NCI-H146 treated with DMSO at 0.1 percent for 48 hours (cell line): Measurements from ENCODE around the gene CCDC82.
"Not testable (repeated sequence)": the region's sequence is repeated elsewhere in the genome, so short reads cannot be mapped to it uniquely, and the experiment has no call there.

Experiments
- DNase-seq: peaks from one replicate; lab custom pipeline; 2025; ENCODE audit not compliant: unreplicated experiment; lab: John Stamatoyannopoulos, UW

CCDC82 gene

DNA sequence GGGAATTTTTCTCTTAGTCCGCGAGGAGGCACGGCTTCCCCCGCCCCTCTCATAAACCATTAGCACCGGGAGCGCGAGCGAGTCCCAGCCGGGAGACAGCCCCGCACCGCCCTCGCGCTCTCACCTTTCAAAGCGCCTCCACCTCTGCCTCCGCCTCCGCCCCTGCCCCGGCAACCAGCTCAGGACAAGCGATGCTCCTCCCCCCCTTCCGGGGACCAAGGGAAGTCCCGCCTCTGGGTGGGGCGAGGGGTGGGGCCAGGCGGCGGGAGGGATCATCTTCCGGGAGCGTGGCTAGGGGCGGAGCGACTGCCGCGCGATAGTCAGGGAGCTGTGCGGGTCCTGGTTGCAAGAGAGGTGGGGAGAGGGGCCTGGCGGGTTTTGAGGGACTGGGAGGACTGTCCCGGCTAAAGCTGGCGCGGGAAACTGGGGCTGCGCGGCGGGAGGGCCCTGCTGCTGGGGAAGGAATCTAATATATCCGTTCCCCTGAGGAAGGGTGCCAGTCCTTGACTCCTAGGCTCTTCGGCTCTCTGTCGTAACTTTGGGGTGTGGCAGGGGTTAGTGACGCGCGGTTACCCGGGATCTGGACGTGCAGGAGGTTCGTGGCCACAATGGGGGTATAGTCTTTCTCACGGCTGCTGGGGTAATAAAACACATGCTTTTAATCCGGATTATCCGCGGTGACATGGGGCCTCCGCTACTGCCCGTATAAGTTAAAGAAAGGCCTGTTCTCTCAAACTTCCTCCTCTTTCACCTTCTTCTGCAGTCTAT, at the start of gene CCDC82, which contains the start of gene JRKL:
Gene CCDC82, minus strand, starts transcription at position 193 of the 768 bp plus-strand sequence. CDS start 5,165 bp downstream, outside the sequence.
Gene JRKL, plus strand, starts transcription at position 294 of the 768 bp plus-strand sequence. CDS start 637 bp downstream, outside the sequence.
- peak; percentile 86 for DNase-seq

GRCh38 chr11:96432654-96433053, 42.9 kb upstream of the CCDC82 start:
- DNase-seq, result not testable (repeated sequence)

- no peak for DNase-seq
Measured at GRCh38 chr11:96430668-96431067, 41.0 kb upstream of the CCDC82 start.

- DNase-seq, result no peak
Measured at GRCh38 chr11:96424693-96425092, 35.0 kb upstream of the CCDC82 start.

DNA sequence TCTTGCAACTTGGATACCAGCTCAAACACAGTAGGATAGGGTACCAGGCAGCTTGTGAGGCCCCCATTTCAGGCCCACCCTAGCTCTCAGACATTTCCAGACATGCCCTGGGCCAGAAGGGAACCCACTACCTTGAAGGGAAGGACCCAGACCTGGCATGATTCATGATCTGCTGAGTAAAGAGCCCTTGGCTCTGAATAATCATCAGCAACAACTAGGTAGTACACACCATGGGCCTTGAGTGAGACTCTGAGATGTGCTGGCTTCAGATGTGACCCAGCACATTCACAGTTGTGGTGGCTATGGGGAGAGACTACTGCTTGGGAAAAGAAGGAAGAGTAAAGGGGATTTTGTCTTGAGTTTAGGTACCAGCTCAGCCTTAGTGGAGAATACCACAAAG, 23.7 kb upstream of the CCDC82 start:
- DNase-seq, result no peak

DNA sequence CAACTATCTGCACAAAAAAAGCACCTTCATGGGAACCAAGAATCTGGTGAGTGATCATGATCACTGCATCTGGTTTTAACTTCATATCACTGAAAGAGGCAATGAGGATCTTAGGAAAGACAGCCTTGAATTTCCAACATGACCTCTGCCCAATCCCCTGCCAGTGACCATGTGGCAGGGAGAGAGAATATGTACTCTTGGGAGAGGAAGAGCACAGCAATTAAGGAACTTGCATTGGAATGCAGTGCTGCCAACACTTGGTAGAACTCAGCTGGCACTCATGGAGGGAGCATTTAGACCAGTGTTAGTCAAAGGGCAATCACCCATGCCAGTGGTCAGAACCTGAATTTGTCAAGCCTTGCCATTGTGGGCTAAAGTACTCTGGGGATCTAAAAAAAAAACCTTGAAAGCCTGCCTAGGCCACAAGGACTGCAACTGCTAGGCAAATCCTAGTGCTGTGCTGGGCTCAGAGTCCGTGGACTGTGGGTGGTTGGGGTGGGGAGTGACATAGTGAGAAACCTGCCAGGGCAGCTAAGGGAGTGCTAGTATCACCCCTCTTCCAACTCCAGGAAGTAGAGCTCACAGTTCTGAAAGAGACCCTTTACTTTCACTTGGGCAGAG, 23.2 kb upstream of the CCDC82 start:
- no peak for DNase-seq

GRCh38 chr11:96411412-96411811, 21.7 kb upstream of the CCDC82 start:
- not testable (repeated sequence) for DNase-seq

GRCh38 chr11:96400697-96401096, 11.0 kb upstream of the CCDC82 start:
- DNase-seq, result no peak

DNA sequence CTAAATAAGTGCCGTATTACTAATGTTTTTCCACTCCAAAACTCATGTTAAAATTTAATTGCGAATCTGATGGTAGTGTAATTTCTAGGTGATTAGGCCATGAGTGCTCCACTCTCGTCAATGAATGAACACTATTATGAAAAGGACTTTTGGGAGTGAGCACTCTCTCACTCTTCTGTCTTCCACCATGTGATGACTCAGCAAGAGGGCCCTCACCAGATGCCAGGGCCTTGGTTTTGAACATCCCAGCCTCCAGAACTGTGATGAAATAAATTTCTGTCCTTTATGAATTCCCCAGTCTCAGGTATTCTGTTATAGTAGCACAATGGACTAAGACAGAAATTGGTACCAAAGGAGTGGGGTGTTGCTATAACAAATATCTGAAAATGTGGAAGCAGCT, 8.2 kb upstream of the CCDC82 start:
- DNase-seq, result no peak

GRCh38 chr11:96396637-96397036, 6.9 kb upstream of the CCDC82 start:
- DNase-seq, result no peak

- DNase-seq, result no peak
Measured at GRCh38 chr11:96394773-96395172, 5.1 kb upstream of the CCDC82 start.

DNA sequence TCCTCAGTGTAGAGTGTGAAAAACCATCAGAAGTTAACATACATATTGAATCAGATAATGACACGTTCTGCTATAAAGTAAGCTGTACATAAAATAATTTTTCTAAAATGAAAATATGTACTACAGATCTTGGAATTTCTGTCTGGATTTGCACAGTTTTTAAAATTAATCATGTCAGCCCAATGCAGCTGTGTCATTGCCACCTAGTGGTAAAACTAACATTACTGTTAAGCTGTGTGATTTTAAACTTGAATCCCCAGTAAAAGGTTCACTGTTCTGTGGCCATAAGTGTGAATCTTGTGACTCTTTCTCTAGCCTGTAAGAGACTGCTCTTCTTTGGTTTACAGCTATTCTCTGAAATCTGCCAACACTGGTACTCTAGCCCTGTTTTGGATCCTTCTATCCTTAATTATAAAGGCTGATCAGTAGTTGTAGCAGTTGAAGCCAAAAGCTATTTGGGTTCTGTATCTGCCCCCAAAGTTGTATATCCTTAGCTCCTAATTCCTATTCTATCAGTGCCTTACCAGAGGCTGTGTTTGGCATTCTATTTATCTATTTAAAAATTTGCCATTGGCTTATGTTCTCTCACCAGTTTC, 4.1 kb upstream of the CCDC82 start:
- DNase-seq, result peak; percentile 13

DNA sequence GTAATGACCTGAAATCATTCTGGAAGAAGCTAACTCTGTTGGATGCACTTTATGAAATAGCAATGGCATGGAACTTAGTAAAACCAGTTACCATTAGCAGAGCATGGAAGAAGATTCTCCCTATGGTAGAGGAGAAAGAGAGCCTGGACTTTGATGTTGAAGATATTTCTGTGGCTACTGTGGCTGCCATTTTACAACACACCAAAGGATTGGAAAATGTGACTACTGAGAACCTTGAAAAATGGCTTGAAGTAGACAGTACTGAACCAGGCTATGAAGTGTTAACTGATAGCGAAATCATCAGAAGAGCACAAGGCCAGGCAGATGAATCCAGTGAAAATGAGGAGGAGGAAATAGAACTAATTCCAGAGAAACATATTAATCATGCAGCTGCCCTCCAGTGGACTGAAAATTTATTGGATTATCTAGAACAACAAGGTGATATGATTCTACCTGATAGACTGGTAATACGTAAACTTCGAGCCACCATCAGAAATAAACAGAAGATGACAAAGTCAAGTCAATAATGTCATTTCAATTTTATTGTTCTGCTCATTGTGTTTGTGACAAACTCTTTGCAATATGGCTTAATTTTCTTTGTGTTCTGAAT, 2.1 kb upstream of the CCDC82 start:
- DNase-seq, result no peak

DNA sequence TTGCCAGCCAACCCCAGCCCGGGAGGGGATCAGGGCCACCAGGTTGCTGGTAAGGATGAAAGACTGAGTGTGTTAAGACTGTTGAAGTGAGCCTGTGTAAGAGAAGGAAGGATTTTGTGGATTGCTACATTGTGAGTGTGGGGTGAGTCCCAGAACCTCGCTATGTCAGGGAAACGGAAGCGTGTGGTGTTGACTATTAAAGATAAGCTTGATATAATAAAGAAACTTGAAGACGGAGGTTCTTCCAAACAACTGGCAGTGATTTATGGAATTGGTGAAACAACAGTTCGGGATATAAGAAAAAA, 728 bp upstream of the CCDC82 start:
- DNase-seq, result no peak

- DNase-seq, result peak; percentile 65
Measured at GRCh38 chr11:96388891-96389719, 607 bp downstream of the CCDC82 start.

GRCh38 chr11:96385187-96385586, 4.5 kb downstream of the CCDC82 start:
- no peak for DNase-seq

DNA sequence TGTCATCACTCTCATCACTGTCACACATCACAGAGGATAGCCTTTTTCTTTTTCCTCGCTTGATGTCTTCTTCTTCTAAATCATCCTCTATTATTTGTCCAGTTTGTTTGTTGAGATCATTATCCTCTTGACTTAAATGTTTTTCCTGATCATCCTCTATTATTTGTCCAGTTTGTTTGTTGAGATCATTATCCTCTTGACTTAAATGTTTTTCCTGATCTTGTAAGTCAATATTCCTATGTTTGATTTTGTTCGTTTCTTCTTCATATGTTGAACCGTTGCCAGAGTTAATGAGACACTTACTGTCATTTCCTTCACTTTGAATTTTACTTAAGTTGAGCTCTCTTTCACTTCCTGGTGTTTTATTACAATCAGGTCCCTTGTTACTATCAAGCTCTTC, 5.6 kb downstream of the CCDC82 start:
- peak; percentile 76 for DNase-seq

- no peak for DNase-seq
Measured at GRCh38 chr11:96376796-96377195, 12.9 kb downstream of the CCDC82 start.

DNA sequence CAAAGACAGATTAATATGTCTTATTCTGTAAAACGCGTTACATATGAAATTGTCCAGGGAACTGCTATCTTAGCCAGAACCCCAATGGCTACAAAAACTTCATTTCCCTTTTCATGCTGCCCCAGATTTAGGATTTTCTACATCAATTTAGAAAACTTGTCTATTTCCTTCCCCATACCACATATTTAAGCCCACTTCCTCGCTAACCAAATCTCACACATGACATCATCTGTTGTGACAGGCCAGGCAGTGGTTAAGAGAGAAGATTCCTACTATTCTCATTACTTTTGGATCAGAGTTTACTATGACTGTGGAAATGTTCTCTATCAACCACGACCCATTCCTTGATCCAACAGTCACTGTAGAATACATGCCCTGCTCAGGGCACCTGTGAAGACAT, 15.9 kb downstream of the CCDC82 start:
- no peak for DNase-seq

DNA sequence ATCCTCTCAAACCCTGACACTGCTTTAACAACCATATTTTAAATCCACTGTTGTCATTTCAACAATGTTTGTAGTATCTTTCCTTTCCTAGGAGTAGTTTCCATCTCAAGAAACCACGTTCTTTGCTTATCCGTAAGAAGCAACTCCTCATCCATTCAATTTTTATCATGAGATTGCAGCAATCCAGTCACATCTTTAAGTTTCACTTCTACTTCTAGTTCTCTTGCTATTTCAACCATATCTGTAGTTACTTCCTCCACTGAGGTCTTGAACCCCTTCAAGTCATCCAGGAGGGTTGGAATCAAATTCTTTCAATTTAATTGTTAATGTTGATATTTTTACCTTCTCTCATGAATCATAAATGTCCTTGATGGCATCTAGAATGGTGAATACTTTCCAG, 22.4 kb downstream of the CCDC82 start:
- DNase-seq, result no peak

DNA sequence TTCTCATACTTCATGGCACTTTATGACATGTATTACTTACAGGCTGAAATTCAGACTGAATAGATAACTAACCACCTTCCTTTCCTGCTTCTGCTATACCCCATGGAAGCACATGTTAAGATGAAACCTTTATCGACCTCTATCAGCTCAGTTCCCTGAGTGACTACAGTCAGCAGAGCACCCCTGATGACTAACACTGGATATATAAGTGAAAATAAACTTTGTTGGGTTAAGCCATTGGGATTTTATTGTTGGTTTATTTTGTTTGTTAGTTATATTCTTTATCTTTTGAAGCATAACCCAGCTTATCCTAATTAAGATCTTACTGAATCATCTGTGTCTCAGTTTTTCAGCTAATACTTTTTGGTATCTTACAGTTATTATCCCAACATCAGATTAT, 23.7 kb downstream of the CCDC82 start:
- DNase-seq, result no peak
